AG09309 (cell line): ENCODE data around the gene ASTN2.

Experiments
- DNase-seq: peaks from one replicate; pipeline ENCODE4 v3.0.0-alpha.2; 2010; ENCODE audit warnings: low read depth
- H3K4me3 ChIP-seq: 2 replicates; pipeline ENCODE4 v1.5.1; 2011; ENCODE audit warnings: mild to moderate bottlenecking, low read depth, low read length, moderate library complexity; ENCODE audit not compliant: control insufficient read depth
- TF ChIP-seq, protein P1 (sequence below): IDR thresholded peaks from 2 replicates; pipeline ENCODE4 v1.5.1; 2011; ENCODE audit warnings: mild to moderate bottlenecking, low read depth, low read length, inconsistent platforms; ENCODE audit not compliant: insufficient read depth, control insufficient read depth; ENCODE audit errors: missing control alignments

ASTN2 gene

DNA sequence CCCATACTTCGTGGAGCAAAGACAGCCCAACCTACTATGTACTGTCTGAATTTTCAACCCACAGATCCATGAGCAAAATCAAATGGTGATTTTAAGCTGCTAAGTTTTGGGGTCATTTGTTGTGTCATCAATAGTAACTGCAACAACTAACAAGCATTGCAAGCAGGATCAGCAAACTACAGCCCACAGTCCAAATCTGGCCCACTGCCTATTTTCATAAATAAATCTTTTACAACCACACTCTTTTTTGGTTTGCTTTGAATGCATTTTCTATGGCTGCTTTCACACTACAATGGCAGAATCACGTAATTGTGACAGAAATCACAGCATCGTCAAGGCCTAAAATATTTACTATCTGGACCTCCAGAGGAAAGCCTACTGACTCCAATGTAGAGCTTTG is 964.9 kb downstream of the ASTN2 start:
- DNase-seq: no peak
- no peak overlapping the region for H3K4me3 ChIP-seq
- TF ChIP-seq, protein P1, sequence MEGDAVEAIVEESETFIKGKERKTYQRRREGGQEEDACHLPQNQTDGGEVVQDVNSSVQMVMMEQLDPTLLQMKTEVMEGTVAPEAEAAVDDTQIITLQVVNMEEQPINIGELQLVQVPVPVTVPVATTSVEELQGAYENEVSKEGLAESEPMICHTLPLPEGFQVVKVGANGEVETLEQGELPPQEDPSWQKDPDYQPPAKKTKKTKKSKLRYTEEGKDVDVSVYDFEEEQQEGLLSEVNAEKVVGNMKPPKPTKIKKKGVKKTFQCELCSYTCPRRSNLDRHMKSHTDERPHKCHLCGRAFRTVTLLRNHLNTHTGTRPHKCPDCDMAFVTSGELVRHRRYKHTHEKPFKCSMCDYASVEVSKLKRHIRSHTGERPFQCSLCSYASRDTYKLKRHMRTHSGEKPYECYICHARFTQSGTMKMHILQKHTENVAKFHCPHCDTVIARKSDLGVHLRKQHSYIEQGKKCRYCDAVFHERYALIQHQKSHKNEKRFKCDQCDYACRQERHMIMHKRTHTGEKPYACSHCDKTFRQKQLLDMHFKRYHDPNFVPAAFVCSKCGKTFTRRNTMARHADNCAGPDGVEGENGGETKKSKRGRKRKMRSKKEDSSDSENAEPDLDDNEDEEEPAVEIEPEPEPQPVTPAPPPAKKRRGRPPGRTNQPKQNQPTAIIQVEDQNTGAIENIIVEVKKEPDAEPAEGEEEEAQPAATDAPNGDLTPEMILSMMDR: no peak

DNA sequence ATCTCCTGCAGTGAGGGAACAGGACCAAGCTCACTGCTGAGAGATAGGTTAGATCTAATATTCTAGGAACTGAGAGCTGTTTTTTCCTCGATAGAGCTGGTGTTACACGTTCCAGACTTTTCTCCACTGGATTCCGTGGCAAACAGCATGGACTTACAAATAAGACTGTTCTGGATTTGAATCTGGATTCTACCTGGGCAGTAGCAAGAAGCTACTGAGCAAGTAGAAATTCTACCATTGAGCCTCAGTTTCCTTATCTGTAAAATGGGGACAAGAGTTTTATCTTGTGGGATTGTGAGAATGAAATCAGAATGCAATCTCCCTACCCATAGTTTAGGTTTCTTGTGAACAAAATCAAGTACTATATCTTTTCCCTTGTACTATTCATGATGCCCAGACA is 966.4 kb downstream of the ASTN2 start:
- no peak for DNase-seq
- TF ChIP-seq, protein P1: no peak

DNA sequence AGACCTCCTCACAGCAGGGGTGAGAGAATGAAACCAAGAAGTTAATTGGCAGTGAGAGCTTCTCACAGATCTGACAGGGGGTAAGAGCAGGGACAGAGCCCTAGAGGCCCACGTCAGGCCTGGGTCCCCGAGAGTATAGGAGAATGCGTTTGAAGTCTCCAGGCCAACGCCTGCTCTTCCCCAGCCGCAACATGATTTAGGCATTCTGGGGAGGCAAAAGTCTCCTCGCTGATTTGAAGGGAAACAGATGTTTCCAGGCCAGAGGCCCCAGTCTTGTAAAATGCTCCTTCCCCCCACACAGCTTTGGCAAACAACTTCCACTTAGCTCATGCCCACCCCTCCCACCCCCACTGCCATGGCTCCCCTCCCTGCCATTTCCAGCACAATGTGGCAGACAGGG is 966.9 kb downstream of the ASTN2 start:
- TF ChIP-seq, protein P1: no peak
- no peak overlapping the region for H3K4me3 ChIP-seq
- no peak for DNase-seq

More for the DNA sequence above, 966.4 kb downstream of the ASTN2 start:
- no peak overlapping the region for H3K4me3 ChIP-seq

DNA sequence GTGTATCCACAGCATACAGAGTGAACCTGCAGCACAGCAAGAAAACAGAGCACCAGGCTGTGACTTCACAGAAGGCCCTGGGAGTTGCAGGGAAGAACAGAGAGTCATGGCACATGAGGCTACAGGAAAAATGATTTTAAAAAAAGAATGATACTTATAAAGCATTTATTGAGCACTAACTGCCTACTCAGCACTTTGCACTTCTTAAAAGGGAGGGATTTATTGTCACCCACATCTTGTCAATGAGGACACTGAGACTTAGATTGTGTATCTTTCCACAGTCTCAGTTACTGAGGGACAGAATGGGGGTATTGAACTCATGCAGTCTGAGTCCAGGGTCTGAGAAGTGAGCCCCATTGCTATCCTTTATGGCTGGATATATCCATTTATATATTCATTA is 972.3 kb downstream of the ASTN2 start:
- DNase-seq: no peak
- TF ChIP-seq, protein P1: no peak
- no peak overlapping the region for H3K4me3 ChIP-seq

DNA sequence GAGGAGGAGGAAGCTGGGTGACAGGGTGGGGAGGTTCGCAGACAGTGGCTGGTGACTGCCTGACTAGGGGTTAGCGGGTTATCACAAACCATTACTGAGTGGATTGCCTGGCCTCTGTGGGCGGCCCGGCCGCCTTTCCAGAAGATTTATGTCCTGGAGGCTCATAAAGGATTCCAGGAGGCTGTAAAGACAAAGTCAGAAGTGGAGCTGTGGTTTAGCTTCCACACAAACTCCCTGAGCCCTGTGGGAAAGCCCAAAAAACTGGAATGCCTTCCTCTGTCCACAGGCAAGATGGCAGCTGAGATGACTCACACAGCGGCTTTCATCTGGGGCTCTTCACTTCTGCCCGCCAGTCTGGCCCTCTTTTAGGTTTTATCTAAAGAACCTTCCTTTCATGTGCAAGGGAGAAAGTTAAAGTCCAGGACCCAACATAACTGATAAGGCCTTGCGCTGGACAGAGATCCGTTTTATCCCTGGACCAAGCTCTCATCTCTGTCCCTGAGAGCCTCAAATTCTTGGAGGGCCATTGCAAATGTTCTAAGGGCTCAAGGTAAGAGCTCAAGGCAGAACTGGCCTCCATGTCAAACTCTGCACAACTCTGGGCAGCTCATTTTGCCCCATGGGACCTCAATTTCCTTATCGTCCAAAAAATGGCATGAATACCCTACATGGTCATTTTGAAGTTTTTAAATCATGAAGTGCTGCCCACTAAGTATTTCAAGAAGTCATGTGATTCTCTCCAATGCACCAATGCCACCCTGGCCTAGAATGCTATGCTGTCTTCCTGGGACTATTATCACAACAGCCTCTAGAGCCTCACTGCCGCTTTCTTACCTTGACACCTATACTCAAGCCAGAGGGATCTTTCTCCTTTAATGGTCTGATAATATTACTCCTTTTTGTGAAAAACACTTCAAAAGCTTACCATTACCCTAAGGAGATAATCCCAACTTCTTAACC is 977.2 kb downstream of the ASTN2 start:
- TF ChIP-seq, protein P1: no peak
- DNase-seq: no peak
- H3K4me3 ChIP-seq: no peak overlapping the region

DNA sequence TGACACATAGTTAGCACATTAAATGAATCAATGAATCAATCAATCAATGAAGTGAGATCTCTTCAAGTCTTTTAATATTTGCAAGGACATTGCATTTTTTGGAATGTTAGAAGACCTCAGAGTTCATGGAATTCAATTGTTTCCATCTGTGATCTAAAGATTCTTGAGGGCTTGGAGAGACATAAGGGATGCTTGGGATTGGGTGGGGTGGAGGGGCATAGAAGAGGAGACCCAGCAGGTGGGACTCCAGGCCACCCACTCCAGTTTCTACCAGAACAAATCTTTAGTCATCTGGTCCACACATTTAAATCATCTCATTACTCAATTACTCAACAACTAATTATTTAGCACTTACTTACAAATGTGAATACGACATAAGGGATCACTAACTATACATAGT is 978.7 kb downstream of the ASTN2 start:
- no peak overlapping the region for H3K4me3 ChIP-seq
- TF ChIP-seq, protein P1: no peak
- DNase-seq: no peak
